8988T (cell line): ENCODE measurements around the gene THRB.

ENCODE experiments used
- DNase-seq: peaks from one replicate; pipeline ENCODE4 v3.0.0; 2011

THRB gene

DNA sequence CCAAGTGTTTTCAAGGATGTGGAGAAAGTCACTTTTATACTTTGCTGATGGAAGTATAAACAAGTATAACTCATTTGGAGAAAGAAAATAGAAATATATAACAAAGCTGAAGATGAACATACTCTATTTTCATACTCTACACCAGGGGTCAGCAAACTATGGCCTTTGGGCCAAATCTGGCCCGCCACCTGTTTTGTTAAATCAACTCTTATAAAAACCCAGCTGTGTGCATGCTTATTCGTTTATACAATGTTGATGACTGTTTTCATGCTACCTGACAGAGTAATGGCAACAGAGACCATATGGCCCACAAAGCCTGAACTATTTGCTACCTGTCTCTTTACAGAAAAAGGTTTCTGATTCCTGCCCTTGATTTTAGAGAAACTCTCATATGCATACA, 425.6 kb downstream of the THRB start:
- DNase-seq, result no peak

DNA sequence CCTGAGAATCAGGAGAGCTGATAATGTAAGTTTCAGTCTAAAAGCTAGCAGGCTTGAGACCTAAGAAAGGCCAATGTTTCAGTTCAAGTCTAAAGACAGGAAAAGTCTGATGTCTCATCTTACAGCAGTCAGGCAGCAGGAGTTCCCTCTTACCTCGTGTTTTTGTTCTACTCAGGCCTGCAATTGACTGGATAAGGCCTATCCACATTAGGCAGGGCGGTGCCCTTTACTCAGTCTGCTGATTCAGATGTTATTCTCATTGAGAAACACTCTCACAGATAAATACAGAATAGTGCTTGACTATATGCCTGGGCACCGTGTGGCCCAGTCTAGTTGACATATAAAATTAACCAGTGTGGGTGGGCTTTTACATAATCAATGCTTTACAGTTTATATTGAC, 427.2 kb downstream of the THRB start:
- DNase-seq, result no peak
